NCI-H2227 (cell line): ENCODE measurements around the gene CNKSR2.
"Not testable (repeated sequence)": the region's sequence is repeated elsewhere in the genome, so short reads cannot be mapped to it uniquely, and the experiment has no call there.

Experiments used
- DNase-seq: peaks from one replicate; lab custom pipeline; 2025; ENCODE audit not compliant: unreplicated experiment; lab: John Stamatoyannopoulos, UW

Gene CNKSR2

DNA sequence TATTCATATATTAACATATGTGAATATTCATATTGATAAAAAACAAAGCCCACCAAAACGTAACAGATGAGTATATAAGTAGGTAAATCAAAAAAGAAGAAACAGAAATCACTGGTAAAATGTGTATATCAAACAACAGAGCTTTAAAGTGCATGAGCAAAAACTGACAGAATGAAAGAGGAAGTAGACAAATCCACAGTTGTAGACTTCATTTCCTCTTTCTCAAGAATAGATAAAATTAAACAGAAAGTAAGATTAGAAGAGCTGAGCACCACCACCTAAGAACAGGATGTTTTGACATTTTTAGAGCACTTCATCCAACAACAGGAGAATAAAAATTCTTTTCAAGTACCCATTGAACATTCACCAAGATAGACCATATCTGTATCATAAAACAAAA is 64.6 kb downstream of the CNKSR2 start:
- DNase-seq = no peak

DNA sequence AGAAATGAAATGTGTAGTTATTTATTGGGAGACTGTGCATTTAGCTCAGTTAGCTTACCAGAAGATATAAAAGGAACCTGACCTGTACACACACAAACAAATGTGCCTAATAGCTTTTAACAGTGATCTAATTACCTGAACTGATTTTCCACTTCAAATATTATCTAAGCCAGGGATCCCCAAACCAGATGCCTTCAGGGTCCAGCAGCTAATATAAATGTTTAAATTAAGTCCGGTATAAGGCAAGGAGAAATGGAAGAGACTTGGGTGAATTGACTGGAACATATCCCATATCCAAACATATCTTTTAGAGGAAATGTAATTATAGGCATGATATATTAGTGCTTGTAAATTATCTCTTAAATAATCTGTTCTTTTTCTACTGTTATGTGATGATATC is 66.7 kb downstream of the CNKSR2 start:
- no peak for DNase-seq

DNA sequence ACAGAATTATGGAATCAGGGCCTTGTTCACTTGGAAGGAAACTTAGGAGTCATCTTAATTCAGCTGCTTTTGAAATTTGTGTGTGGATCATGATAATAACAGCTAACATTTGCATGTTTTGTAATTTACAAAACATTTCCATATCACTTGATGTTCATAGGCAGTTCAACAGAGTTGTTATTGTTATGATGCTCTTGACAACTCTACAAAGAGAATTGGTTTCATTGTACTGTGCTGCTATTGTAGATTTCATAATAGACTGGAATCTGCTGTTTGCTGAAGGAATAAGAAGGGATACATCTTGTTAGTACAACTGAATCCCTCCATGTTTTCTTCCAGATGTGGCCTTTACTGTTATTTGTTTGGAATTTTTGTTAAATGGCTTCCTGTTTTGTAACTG is 83.5 kb downstream of the CNKSR2 start:
- no peak for DNase-seq

DNA sequence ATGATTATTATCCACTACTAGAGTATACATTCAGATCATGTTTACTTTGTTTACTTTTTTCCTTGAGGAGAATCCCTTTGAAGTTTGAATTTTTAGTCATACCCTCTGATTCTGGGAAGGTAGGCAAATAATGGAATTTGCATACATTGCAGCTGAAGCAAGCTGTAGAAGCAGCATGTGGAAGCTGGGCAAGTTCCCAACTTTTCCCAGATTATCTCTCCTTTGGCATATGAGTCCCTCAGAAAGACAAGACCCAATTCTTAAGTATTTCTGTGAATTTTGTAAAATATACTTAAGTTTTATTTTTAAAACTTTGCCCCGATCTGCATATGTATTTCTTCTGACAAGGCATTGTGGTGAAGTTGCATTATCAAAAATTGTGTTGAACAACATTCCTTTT is 94.9 kb downstream of the CNKSR2 start:
- DNase-seq = no peak

DNA sequence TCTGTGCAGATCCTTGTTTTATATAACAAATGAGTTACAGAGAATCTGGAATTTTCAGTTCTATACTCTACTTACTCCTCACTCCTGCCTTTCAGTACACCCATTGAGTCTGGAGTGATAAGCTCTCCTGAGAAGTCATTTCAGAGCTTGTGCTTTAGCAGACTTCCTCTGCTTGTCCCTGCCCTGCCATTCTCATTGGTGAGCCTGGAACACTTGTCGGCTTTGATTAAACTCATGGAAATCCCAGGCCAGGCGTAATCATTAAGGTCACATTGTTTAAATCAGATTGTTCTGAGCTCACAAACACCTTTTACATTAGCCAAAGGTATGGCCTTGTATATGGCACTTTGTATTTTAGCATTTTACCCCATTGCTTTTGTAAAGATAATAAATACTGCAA is 102.7 kb downstream of the CNKSR2 start:
- no peak for DNase-seq

DNA sequence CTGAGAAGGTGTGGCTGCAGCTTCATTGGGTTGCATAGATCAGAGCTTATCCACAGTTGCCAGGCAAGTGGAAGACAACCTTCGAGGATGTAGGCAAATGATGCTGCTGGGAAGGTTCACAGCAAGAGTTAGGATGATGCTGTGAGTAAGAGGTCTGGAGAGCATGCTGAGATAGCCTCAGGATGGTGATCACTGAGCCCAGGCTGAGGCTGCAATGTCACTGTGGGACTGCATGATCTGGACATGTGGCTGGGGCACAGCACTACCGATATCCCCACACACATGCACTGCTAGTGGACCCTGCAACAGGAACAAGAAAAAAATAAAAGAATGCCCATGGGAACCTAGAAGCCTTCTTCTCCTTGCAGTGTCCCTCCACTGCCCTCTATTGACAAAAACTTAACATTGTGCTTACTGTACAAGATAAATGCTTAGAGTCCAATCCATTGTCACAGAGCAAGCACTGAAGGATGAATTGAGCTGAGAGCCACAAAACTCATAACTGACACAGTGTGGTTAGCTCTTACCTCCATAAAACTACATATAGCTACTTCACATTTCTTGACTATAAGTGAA is 105.6 kb downstream of the CNKSR2 start:
- DNase-seq = peak; percentile 83

DNA sequence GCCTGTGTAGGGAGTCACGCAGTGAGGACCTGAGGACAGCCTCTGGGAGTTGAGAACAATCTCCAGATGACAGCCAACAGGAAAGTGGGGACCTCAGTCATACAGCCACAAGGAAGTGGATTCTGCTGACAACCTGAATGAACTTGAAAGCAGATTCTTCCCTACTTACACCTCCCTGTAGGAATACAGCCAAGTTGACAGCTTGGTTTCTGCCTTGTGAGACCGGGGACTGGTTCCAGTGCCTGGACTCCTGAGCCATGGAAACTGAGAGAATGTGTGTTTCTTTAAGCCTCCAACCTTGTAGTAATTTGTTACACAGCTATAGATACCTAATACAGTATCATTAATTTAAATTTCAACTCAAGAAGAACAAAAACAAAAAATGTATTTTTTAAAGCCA is 107.5 kb downstream of the CNKSR2 start:
- DNase-seq = no peak

DNA sequence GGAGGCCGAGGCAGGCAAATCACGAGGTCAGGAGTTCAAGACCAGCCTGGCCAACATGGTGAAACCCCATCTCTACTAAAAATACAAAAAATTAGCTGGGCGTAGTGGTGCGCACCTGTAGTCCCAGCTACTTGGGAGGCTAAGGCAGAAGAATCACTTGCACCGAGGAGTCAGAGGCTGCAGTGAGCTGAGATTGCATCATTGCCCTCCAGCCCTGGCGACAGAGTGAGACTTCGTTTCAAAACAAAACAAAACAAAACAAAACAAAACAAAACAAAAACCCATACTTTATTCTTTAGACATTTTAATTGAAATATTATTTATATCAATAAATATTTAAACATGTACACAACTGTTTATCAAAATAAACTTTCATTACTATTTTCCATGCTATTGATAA is 109.8 kb downstream of the CNKSR2 start:
- DNase-seq = not testable (repeated sequence)

DNA sequence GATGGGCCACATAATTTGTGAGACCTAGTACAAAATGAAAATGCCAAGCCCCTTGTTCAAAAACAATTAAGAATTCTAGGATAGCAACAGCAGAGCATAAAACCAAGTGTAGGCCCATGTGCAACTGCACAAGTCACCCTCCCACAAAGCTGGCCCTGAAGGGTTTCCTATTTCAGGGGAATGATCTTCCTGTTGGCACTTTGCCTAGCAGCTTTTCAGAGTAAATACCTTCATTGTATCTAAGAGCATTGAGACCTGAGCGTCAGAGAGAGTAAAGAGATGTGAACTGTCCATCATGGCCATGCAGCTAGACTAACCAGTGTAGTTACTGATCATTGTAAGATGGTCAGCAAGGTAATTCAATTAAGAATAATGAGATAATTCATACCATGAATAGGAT is 113.6 kb downstream of the CNKSR2 start:
- DNase-seq = peak; percentile 51

DNA sequence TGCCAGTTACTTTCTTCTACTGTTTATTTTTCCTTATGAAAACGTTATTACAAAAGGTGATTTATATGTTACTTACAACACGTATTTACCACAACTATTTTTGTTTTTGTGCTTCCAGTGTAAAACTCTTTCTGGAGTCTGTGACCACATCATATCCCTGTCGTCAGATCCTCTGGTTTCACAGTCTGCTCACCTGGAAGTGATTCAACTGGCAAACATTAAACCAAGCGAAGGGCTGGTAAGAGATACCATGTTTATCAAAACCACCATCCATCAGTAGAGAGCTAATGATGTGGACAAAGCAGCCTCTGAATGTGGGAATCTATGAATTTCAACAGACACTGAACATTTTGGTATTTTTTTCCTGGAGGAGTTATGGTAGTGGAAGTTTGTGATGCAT is 116.1 kb downstream of the CNKSR2 start:
- no peak for DNase-seq

DNA sequence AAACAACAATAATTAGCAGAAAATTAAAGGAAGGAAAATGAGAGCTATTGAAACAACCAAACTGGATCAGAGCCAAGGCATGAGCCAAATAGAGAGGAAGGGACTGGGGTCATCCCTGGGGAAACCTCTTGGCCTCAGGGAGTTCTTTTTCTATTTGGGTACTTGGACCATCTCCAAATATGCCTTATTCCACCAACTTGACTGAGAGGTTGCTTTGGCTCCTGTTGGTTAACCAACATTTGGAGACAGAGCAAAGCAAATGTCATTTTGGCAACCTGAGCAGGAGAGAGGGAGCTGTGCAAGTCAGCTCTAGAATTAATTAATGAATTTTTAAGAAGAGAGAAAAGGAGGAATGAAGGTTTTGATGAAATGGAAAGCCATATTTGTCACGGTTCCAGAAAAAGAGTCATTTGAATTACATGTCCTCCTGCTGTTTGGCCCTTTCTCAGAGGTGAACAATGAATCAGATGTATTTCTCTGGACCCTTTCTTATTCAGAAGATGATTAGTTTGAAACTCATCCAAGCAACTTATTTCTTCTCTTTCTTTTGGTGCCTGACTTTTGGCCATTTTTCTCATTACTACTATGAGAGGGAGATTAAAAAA is 119.1 kb downstream of the CNKSR2 start:
- no peak for DNase-seq

DNA sequence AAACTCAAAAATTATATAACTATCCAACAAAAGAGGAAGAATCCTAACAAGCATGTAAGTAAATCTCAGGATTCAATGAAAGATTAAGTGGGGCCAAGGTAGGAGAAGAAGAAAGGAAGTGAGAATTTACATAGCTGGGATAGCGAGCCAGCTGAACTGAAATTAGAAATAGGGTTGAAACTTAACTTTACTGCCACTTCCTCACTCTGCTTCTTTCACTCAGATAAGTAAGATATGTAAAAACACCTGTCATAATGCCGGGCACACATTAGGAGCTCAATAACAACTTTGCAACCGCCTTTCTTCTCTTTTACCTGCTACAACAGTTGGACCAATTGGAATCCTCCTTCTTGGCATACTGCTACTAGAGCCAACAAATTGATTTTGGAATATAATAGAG is 129.4 kb downstream of the CNKSR2 start:
- no peak for DNase-seq

DNA sequence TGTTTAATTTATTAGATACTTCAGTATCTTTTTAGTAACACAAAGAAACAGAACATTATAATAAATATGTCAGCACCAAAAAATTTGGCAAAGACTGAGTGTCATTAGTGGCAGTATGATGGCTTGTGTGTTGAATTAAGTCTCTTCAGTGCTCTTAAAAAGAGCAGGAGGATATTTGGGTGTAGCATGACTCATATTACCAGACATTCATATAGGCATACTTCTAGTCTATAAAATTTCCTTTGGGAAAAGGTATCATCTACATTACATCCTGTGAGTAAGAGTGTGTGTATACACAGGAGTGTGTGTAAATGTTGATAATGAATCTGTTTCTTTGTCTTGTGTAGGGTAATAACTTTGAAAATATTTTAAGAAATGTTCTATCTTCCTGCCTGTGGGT is 135.7 kb downstream of the CNKSR2 start:
- DNase-seq = no peak

DNA sequence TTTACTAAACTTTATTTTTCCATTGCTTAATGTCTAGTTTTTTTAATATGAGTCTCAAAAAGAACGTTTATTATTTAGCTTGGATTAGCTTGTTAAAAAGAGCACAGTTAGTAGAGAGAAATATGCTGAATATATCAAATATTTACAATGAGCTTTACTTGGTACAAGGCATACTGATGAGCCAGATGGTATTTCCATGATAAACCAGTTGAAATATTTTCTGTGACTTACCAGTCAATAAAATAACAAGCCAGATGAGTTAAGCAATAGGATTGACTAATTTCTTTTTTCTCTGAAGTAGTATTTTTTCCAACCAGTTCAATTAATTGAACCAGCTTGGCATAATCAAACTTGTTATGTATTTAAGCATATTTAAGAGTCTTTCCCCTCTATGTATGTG is 149.8 kb downstream of the CNKSR2 start:
- no peak for DNase-seq

DNA sequence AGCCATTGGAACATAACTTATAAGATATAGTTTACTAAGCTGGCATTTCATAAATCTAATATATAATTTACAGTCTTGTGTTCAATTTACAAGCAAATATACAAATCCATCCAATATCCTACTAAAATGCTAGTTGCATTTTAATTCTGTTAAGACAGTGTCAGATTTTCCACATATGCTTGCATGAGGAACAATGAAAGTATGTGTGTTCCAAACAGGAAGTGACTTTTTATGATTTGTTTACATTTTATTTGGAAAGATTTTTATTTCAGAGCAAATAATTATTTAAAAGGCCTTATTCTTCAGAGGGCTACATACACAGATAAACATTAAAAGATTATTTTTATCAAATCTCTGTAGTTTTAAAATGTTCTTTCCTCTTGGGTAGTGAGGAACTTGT is 153.9 kb downstream of the CNKSR2 start:
- no peak for DNase-seq

DNA sequence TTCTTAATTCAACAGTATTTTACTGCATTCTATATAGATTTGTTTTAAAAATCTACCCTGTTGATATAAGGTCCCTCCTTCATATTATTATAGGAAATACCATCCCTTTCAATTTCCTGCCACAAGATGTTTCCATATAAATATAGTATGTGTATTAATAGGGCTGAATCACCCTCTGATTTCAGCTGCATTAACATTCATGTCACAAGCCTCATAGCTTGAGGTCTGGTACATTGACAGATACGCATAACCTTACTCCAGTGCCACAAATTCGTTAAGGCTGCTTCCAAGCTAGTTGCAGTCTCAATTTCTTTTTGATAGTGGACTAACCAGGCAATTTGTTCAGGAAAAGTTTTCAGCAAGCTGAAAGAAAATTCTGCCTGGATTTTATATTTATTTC is 155.6 kb downstream of the CNKSR2 start:
- no peak for DNase-seq

DNA sequence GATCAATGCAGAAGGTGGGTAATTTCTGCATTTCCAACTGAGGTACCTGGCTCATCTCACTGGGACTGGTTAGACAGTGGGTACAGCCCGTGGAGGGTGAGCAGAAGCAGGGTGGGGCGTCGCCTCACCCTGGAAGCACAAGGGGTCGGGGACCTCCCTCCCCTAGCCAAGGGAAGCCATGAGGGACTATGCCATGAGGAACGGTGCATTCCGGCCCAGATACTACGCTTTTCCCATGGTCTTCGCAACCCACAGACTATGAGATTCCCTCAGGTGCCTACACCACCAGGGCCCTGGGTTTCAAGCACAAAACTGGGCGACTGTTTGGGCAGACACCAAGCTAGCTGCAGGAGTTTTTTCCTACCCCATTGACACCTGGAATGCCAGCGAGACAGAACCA is 170.4 kb downstream of the CNKSR2 start:
- not testable (repeated sequence) for DNase-seq

DNA sequence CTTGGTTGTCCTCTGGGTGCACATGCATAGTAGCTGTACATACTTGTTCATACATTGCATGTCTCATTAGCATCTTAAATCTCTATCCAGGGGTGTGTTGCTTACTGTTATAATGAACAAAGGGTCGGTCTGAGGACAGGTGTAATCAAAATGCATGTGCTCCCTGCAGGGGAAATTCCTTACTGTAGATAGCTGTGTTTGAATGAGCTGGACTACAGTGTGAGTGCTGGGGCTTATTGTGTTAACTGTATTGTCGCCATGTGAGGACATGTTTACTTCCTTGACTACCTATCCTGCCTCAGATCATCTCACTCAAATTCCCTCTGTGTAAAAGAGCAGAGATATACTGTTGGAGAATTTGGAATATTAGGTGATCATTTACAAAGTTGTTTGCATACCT is 185.2 kb downstream of the CNKSR2 start:
- no peak for DNase-seq

DNA sequence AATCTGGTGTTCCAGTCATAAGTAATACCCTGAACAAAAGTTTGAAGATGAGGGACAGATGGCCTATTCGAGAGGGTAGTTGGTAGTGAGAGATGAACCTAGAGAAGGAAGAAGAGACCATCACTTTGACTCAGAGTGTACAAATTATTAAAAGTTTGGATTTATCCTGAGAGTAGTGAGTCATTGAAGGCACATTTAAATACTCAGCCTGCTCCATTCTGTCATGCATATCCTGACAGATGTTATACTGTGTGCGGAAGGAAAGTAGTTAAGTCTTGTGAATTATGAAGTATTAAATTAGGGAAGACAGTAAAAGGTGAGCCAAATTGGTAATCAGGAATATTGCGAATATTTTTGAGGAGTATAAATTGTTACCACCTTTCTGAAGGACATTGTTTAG is 190.8 kb downstream of the CNKSR2 start:
- DNase-seq = no peak

DNA sequence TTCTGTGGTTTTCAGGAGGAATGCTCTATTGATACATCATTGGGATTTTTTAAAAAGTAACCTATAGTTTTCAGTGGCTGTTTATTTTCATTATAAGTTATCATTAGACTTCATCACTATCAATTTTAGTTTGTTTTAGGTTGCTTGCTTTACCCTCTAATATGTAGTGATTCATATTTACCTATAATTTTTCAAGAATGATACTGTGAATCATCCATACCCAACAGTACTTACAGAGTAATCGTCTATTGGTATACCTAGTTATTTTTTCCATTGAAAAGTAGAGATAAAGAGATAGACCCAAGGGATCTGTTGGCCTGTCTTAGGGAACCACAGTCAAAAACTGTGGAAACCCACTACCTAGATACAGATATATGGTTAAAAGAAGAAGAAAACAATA is 200.6 kb downstream of the CNKSR2 start:
- no peak for DNase-seq

DNA sequence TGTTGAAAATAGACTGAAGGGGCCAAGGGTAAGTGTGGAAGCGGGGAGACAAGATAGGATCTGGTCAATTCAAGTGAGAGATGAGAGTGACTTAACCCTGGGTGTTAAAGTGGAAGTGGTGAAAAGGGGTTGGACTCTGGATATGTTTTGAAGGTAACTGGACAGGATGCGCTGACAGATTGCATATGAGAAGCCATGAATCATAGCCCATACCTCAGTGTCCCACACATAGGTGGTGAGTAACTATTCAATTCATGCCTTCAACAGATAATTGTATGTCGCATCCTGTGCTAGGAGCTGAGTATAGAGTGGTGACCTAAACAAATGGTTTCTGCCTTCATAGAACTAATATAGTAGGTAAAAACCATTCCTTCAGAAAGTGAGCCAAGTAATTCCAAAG is 207.3 kb downstream of the CNKSR2 start:
- no peak for DNase-seq

DNA sequence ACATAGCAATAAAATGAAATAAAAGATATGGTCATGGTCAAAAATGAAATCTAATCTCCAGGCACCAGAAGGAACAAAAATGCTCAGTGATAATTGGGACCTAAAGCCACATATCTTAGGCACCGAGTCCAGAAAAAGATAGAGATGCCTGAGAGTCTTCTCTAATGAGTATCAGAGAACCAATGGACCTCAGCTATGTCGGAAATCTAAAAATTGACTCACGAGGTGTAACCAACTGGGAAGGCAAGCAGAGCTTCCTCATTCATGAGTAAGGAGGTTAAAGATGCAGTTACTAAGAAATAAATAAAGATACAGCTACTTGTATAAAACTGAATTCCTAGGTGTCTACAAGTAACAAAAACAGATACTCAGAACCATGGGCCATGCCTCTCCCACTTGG is 211.8 kb downstream of the CNKSR2 start:
- DNase-seq = no peak

DNA sequence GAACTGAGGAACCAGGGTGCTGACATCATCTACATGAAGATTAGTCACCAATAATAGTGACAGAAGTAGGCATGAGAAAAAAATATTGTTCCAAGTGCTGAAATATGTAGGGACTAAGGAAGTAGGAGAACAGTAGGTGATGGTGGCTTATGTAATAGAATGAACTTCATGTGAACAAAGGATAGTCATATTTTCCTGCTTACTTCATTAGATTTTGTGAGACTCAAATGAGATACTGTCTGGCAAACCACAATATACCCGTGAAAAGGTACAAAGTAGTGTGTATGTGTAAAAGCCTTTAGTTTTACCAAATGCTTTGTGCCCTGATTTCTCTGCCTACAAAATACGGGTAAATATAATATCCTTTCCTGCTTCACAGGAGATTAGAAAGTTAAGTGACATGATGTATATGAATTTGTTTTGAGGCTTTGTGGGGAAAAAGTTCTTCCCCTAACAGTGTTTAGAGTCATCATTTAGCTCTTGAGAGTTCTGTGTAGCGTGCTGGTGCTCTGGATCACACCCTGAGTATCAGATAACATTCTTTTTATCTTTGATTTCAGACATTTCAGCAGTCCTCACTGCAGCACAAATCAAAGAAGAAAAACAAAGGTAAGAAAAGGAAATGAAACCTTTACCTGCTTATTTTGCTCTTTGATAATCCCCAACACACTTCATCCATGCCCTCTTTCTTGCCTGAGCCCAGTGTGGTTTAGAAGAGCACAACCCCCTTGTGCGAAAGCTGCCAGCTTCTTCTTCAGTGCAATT is 216.0 kb downstream of the CNKSR2 start:
- DNase-seq = no peak
